EH (cell line): Measurements from ENCODE around the gene EP400.

Experiments used
- DNase-seq: peaks from one replicate; pipeline ENCODE4 v3.0.0-alpha.2; 2015; ENCODE audit warnings: low read depth

EP400 gene

GRCh38 chr12:131986910-131987309, 37.2 kb downstream of the EP400 start:
- DNase-seq: no peak

GRCh38 chr12:131987552-131987951, 37.8 kb downstream of the EP400 start:
- DNase-seq: no peak

- DNase-seq: no peak
Measured at GRCh38 chr12:131988054-131988796, 38.5 kb downstream of the EP400 start.

- DNase-seq: no peak
Measured at GRCh38 chr12:131989021-131989420, 39.3 kb downstream of the EP400 start.

- DNase-seq: no peak
Measured at GRCh38 chr12:131990066-131990979, 40.6 kb downstream of the EP400 start.

GRCh38 chr12:131990980-131991305, 41.2 kb downstream of the EP400 start:
- no peak for DNase-seq

- peak; percentile 57 for DNase-seq
Measured at GRCh38 chr12:131991816-131992430, 42.2 kb downstream of the EP400 start.

- DNase-seq: no peak
Measured at GRCh38 chr12:131994589-131994988, 44.8 kb downstream of the EP400 start.

- DNase-seq: no peak
Measured at GRCh38 chr12:132000286-132000872, 50.6 kb downstream of the EP400 start.

- peak; percentile 88 for DNase-seq
Measured at GRCh38 chr12:132003846-132004245, 54.1 kb downstream of the EP400 start.

GRCh38 chr12:132004946-132005345, 55.2 kb downstream of the EP400 start:
- DNase-seq: no peak

GRCh38 chr12:132006056-132006680, 56.4 kb downstream of the EP400 start:
- DNase-seq: no peak

- DNase-seq: no peak
Measured at GRCh38 chr12:132007041-132007440, 57.3 kb downstream of the EP400 start.

- DNase-seq: no peak
Measured at GRCh38 chr12:132009336-132009859, 59.7 kb downstream of the EP400 start.

GRCh38 chr12:132012919-132013568, 63.3 kb downstream of the EP400 start:
- no peak for DNase-seq

GRCh38 chr12:132014092-132014914, 64.6 kb downstream of the EP400 start:
- peak; percentile 34 for DNase-seq

GRCh38 chr12:132014915-132015280, 65.2 kb downstream of the EP400 start:
- no peak for DNase-seq

- DNase-seq: no peak
Measured at GRCh38 chr12:132015686-132016430, 66.1 kb downstream of the EP400 start.

GRCh38 chr12:132018193-132018916, 68.6 kb downstream of the EP400 start:
- peak; percentile 33 for DNase-seq
